OCI-LY3 (cell line): ENCODE results near the gene TBC1D3H.
"Not testable (repeated sequence)": the region's sequence is repeated elsewhere in the genome, so short reads cannot be mapped to it uniquely, and the experiment has no call there.

ENCODE experiments used
- H2AFZ ChIP-seq: fragments of 200-600, 300-600 bp; shearing (Covaris generic); 2 replicates; pipeline ENCODE4 v1.6.0; 2014; ENCODE audit warnings: antibody characterized with exemption, low read depth, low read length
- H3K27ac ChIP-seq: fragments of 200-600, 300-600 bp; sonication (generic); 2 replicates; pipeline ENCODE4 v1.5.1; 2014; ENCODE audit warnings: mild to moderate bottlenecking, low read length, moderate library complexity, mixed read lengths
- H3K27me3 ChIP-seq: fragments of 200-600, 300-600 bp; sonication (generic); 2 replicates; pipeline ENCODE4 v1.6.1; 2014; ENCODE audit warnings: low read depth, low read length, mixed read lengths
- H3K36me3 ChIP-seq: fragments of 200-600, 300-600 bp; sonication (generic); replicated peaks from 2 replicates; pipeline ENCODE3; 2014; ENCODE audit warnings: low read depth, low read length, mixed read lengths
- H3K4me1 ChIP-seq: fragments of 300-600, 200-600 bp; sonication (generic); 2 replicates; pipeline ENCODE4 v1.6.1; 2014; ENCODE audit warnings: low read length, mixed read lengths
- H3K4me2 ChIP-seq: fragments of 200-600, 300-600 bp; sonication (generic); 2 replicates; pipeline ENCODE4 v1.6.1; 2014; ENCODE audit warnings: low read length, mixed read lengths
- H3K4me3 ChIP-seq: fragments of 300-600, 200-600 bp; sonication (generic); 2 replicates; pipeline ENCODE4 v1.5.1; 2014; ENCODE audit warnings: antibody characterized with exemption, mild to moderate bottlenecking, low read length, moderate library complexity
- H3K79me2 ChIP-seq: fragments of 300-600, 200-600 bp; shearing (Covaris generic); 2 replicates; pipeline ENCODE4 v1.6.1; 2014; ENCODE audit warnings: mild to moderate bottlenecking, low read length, mixed read lengths
- H3K9ac ChIP-seq: fragments of 300-600, 200-600 bp; shearing (Covaris generic); 2 replicates; pipeline ENCODE4 v1.6.0; 2014; ENCODE audit warnings: mild to moderate bottlenecking, low read length, moderate library complexity
- H3K9me3 ChIP-seq: fragments of 200-600, 300-600 bp; shearing (Covaris generic); 2 replicates; pipeline ENCODE4 v1.6.1; 2014; ENCODE audit warnings: low read length, mixed read lengths; ENCODE audit not compliant: insufficient read depth
- H4K20me1 ChIP-seq: fragments of 200-600, 300-600 bp; sonication (generic); 2 replicates; pipeline ENCODE4 v1.6.1; 2016; ENCODE audit warnings: low read length, mixed read lengths; ENCODE audit not compliant: insufficient read depth

The TBC1D3H gene

GRCh38 chr17:36388385-36389245, at the start of gene TBC1D3H:
TBC1D3H (minus strand) TSS chr17:36388435; CDS start chr17:36386895, 1,540 bp downstream.
- H3K4me3 ChIP-seq, H3K79me2 ChIP-seq, H3K36me3 ChIP-seq, H3K9me3 ChIP-seq, H4K20me1 ChIP-seq, H3K27ac ChIP-seq, H3K4me2 ChIP-seq, H3K9ac ChIP-seq, H3K4me1 ChIP-seq, H2AFZ ChIP-seq, H3K27me3 ChIP-seq: not testable (repeated sequence)

GRCh38 chr17:36428891-36429290, 40.7 kb upstream of the TBC1D3H start:
- H3K27me3 ChIP-seq, H4K20me1 ChIP-seq, H3K9me3 ChIP-seq, H3K4me1 ChIP-seq, H3K36me3 ChIP-seq, H3K27ac ChIP-seq, H3K4me2 ChIP-seq, H3K79me2 ChIP-seq, H2AFZ ChIP-seq, H3K4me3 ChIP-seq, H3K9ac ChIP-seq: not testable (repeated sequence)

- not testable (repeated sequence) for H3K4me1 ChIP-seq, H3K79me2 ChIP-seq, H3K36me3 ChIP-seq, H3K9ac ChIP-seq, H2AFZ ChIP-seq, H3K4me2 ChIP-seq, H3K9me3 ChIP-seq, H4K20me1 ChIP-seq, H3K27ac ChIP-seq, H3K27me3 ChIP-seq, H3K4me3 ChIP-seq
These were observed 27.1 kb upstream of the TBC1D3H start for GRCh38 chr17:36415180-36415941.

GRCh38 chr17:36390943-36391645, 2.9 kb upstream of the TBC1D3H start:
- not testable (repeated sequence) for H2AFZ ChIP-seq, H3K4me3 ChIP-seq, H3K27ac ChIP-seq, H3K27me3 ChIP-seq, H3K36me3 ChIP-seq, H3K9me3 ChIP-seq, H4K20me1 ChIP-seq, H3K4me1 ChIP-seq, H3K9ac ChIP-seq, H3K4me2 ChIP-seq, H3K79me2 ChIP-seq

GRCh38 chr17:36375938-36376337, 12.3 kb downstream of the TBC1D3H start:
- H3K27ac ChIP-seq, H4K20me1 ChIP-seq, H3K9ac ChIP-seq, H3K4me1 ChIP-seq, H3K27me3 ChIP-seq, H3K4me3 ChIP-seq, H2AFZ ChIP-seq, H3K9me3 ChIP-seq, H3K36me3 ChIP-seq, H3K79me2 ChIP-seq, H3K4me2 ChIP-seq: not testable (repeated sequence)

- H3K9me3 ChIP-seq, H3K27ac ChIP-seq, H3K27me3 ChIP-seq, H3K79me2 ChIP-seq, H3K4me3 ChIP-seq, H3K9ac ChIP-seq, H4K20me1 ChIP-seq, H3K36me3 ChIP-seq, H3K4me2 ChIP-seq, H2AFZ ChIP-seq, H3K4me1 ChIP-seq: not testable (repeated sequence)
These were observed 25.7 kb downstream of the TBC1D3H start for GRCh38 chr17:36362496-36362895.
